Gastrocnemius medialis (tissue), 4 donors: ENCODE results near the gene NECTIN2.

Source experiments
- POLR2A ChIP-seq, 2 donors: fragments of 450-650 bp; IDR thresholded peaks; one replicate each; pipeline ENCODE4 v1.6.1; 2017; ENCODE audit warnings: antibody characterized with exemption in 2 of 2, mild to moderate bottlenecking in 2 of 2, moderate library complexity in 2 of 2
- TF ChIP-seq, protein P1 (sequence below), 5 experiments: fragments of 450-650 bp in 3 of 5; fragments of 200-600 bp in 2 of 5; sonication (generic) in 2 of 5; IDR thresholded peaks in 4 of 5; conservative IDR thresholded peaks in 1 of 5; 1 replicate in 4 of 5; 2 replicates in 1 of 5; pipeline ENCODE4 v1.5.1; 2016 to 2019; ENCODE audit warnings: antibody characterized with exemption in 5 of 5, mild to moderate bottlenecking in 3 of 5, moderate library complexity in 3 of 5

DNA sequence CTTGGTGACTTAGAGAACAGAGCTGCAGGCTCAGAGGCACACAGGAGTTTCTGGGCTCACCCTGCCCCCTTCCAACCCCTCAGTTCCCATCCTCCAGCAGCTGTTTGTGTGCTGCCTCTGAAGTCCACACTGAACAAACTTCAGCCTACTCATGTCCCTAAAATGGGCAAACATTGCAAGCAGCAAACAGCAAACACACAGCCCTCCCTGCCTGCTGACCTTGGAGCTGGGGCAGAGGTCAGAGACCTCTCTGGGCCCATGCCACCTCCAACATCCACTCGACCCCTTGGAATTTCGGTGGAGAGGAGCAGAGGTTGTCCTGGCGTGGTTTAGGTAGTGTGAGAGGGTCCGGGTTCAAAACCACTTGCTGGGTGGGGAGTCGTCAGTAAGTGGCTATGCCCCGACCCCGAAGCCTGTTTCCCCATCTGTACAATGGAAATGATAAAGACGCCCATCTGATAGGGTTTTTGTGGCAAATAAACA is 78.2 kb downstream of the NECTIN2 start:
- TF ChIP-seq, protein P1, sequence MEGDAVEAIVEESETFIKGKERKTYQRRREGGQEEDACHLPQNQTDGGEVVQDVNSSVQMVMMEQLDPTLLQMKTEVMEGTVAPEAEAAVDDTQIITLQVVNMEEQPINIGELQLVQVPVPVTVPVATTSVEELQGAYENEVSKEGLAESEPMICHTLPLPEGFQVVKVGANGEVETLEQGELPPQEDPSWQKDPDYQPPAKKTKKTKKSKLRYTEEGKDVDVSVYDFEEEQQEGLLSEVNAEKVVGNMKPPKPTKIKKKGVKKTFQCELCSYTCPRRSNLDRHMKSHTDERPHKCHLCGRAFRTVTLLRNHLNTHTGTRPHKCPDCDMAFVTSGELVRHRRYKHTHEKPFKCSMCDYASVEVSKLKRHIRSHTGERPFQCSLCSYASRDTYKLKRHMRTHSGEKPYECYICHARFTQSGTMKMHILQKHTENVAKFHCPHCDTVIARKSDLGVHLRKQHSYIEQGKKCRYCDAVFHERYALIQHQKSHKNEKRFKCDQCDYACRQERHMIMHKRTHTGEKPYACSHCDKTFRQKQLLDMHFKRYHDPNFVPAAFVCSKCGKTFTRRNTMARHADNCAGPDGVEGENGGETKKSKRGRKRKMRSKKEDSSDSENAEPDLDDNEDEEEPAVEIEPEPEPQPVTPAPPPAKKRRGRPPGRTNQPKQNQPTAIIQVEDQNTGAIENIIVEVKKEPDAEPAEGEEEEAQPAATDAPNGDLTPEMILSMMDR (IDR thresholded peaks at IDR 0.05 in 4 of 5, conservative IDR thresholded peaks at IDR 0.05 in 1 of 5), result no peak
- no peak for TF ChIP-seq POLR2A (IDR thresholded peaks at IDR 0.05)
